Measurements from ENCODE around the gene CRY1.
"Not testable (repeated sequence)": the region's sequence is repeated elsewhere in the genome, so short reads cannot be mapped to it uniquely, and the experiment has no call there.

Gene CRY1

GRCh38 chr12:107017042-107017441 is 76.3 kb downstream of the CRY1 start:
- in situ Hi-C loops (cut with HindIII; ENCODE audit: low sequenced_read_pairs) = no loop called here

GRCh38 chr12:107014055-107014454 is 79.3 kb downstream of the CRY1 start:
- in situ Hi-C loops (cut with HindIII; ENCODE audit: low sequenced_read_pairs) = no loop called here

- in situ Hi-C loops (cut with HindIII; ENCODE audit: low sequenced_read_pairs) = no loop called here
Observed at GRCh38 chr12:107012736-107013425, 80.5 kb downstream of the CRY1 start.

GRCh38 chr12:107011519-107011918 is 81.8 kb downstream of the CRY1 start:
- in situ Hi-C loops (cut with HindIII; ENCODE audit: low sequenced_read_pairs) = no loop called here

- in situ Hi-C loops (cut with HindIII; ENCODE audit: low sequenced_read_pairs) = no loop called here
Observed at GRCh38 chr12:107007411-107007810, 85.9 kb downstream of the CRY1 start.

GRCh38 chr12:107002665-107003064 is 90.7 kb downstream of the CRY1 start:
- in situ Hi-C loops (cut with HindIII; ENCODE audit: low sequenced_read_pairs) = not testable (repeated sequence)

- in situ Hi-C loops (cut with HindIII; ENCODE audit: low sequenced_read_pairs) = no loop called here
Observed at GRCh38 chr12:106999446-106999845, 93.9 kb downstream of the CRY1 start.

- in situ Hi-C loops (cut with HindIII; ENCODE audit: low sequenced_read_pairs) = no loop called here
Observed at GRCh38 chr12:106997916-106998315, 95.4 kb downstream of the CRY1 start.

- in situ Hi-C loops (cut with HindIII; ENCODE audit: low sequenced_read_pairs) = not testable (repeated sequence)
Observed at GRCh38 chr12:106996102-106996501, 97.2 kb downstream of the CRY1 start.

- in situ Hi-C loops (cut with HindIII; ENCODE audit: low sequenced_read_pairs) = no loop called here
Observed at GRCh38 chr12:106994579-106995220, 98.6 kb downstream of the CRY1 start.

- in situ Hi-C loops (cut with HindIII; ENCODE audit: low sequenced_read_pairs) = no loop called here
Observed at GRCh38 chr12:106987846-106988245, 105.5 kb downstream of the CRY1 start.

- in situ Hi-C loops (cut with HindIII; ENCODE audit: low sequenced_read_pairs) = no loop called here
Observed at GRCh38 chr12:106986625-106987389, 106.5 kb downstream of the CRY1 start, which contains the start of gene MTERF2. MTERF2 (minus strand) TSS chr12:106987146; CDS start chr12:106978714, 8,432 bp downstream.

GRCh38 chr12:106986135-106986534 is 107.2 kb downstream of the CRY1 start:
- in situ Hi-C loops (cut with HindIII; ENCODE audit: low sequenced_read_pairs) = no loop called here

GRCh38 chr12:106985479-106985878 is 107.9 kb downstream of the CRY1 start:
- in situ Hi-C loops (cut with HindIII; ENCODE audit: low sequenced_read_pairs) = no loop called here

- in situ Hi-C loops (cut with HindIII; ENCODE audit: low sequenced_read_pairs) = no loop called here
Observed at GRCh38 chr12:106984588-106985137, 108.7 kb downstream of the CRY1 start.

GRCh38 chr12:106982229-106982628 is 111.1 kb downstream of the CRY1 start:
- in situ Hi-C loops (cut with HindIII; ENCODE audit: low sequenced_read_pairs) = no loop called here

GRCh38 chr12:106981788-106982187 is 111.6 kb downstream of the CRY1 start:
- in situ Hi-C loops (cut with HindIII; ENCODE audit: low sequenced_read_pairs) = no loop called here

GRCh38 chr12:106980944-106981343 is 112.4 kb downstream of the CRY1 start:
- in situ Hi-C loops (cut with HindIII; ENCODE audit: low sequenced_read_pairs) = no loop called here

GRCh38 chr12:106978035-106978800 is 115.1 kb downstream of the CRY1 start:
- in situ Hi-C loops (cut with HindIII; ENCODE audit: low sequenced_read_pairs) = no loop called here

- in situ Hi-C loops (cut with HindIII; ENCODE audit: low sequenced_read_pairs) = no loop called here
Observed at GRCh38 chr12:106976668-106977067, 116.7 kb downstream of the CRY1 start.

Measured in endothelial cell of hepatic sinusoid (primary cell).